ENCODE data around the gene GPX3.
A peak's percentile ranks its signal among the peaks of the same experiment; 100 is the strongest.

GPX3 gene

DNA sequence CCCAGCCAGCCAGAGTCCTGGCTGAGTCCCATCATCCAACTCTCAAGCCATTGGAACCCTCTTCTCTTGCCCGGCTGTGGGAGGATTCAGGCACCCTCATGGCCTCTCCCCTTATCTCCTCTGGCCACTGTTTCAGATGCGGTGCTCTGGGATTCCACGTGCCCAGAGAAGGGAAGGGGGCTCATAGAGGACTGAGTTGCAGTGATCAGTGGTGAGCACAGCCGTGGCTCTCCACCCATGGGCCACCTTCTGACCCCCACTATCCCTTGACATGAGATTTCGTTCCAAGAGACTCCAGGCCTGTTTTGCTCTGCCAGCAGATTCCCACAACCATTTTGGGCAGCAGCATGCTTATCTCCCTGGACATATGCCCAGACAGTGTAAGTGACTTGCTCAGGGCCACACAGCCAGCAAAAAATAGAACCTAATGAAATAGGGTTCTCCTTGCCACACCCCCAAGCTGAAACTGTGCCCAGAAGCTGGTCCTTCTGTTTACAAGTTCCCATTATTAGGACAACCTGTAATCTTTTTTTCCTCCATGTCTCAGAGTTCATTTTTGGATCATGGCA lies 2.7 kb downstream of the GPX3 start:
- H3K27ac Mint-ChIP-seq = no peak overlapping the region
- DNase-seq = no peak
- H3K4me3 Mint-ChIP-seq = no peak overlapping the region
- H3K9me3 Mint-ChIP-seq = no peaks in the 10 kb centered on the region
- peaks cover 37% of the 10 kb centered on the region for H3K36me3 Mint-ChIP-seq (ENCODE audit: low read depth)
- H3K27me3 Mint-ChIP-seq = peaks cover 12% of the 10 kb centered on the region
- H3K4me1 Mint-ChIP-seq (ENCODE audit: low read depth) = peaks cover 14% of the 10 kb centered on the region

- Mint-ChIP-seq H3K9me3 (no peaks in the 10 kb centered on the region), H3K27me3 (peaks cover 12% of the 10 kb centered on the region), H3K4me1 (ENCODE audit: low read depth) (peaks cover 14% of the 10 kb centered on the region), H3K27ac (peak overlapping the region; percentile 19), H3K4me3 (no peak overlapping the region), H3K36me3 (ENCODE audit: low read depth) (peaks cover 43% of the 10 kb centered on the region)
- DNase-seq = no peak
Observed at GRCh38 chr5:151023651-151024050, 3.3 kb downstream of the GPX3 start.

DNA sequence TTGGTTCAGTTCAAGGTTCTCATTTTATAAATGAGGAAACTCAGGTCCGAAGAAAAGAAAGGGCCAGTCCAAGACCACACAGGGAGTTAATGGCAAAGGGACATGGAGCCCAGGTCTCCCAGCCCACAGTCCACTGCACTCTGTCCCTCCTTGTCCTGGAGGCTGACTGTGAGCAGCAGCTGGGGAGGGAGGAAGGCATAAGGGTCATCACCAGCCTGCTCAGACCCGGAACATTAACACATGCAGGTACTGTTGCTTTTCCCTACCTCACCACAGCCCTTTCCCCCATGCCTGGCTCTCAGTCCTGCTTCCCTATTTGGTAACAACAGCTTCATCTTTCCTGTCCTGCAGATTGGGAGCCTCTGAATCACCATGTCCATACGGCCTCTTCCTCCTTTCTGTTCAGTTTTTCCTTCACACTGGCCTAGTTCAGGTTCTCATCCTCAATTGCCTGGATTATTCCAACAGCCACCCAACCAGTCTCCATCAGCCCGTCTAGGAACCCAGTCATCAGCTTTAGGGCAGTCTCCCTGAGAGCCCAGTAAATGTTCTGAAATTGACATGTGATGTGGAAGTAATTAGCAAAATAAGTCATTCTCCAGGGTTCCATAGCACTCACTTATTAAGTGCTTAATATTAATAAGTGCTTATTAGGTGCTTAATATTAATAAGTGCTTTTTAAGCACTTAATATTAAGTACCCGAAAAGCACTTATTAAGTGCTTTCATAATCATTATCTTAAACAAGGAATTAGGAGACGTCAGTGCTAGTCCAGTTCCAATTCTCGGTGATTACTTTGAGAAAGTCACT lies 4.3 kb downstream of the GPX3 start:
- H3K9me3 Mint-ChIP-seq = no peaks in the 10 kb centered on the region
- no peak for DNase-seq
- H3K27me3 Mint-ChIP-seq = peaks cover 12% of the 10 kb centered on the region
- no peak overlapping the region for H3K27ac Mint-ChIP-seq
- H3K4me3 Mint-ChIP-seq = no peak overlapping the region
- peaks cover 14% of the 10 kb centered on the region for H3K4me1 Mint-ChIP-seq (ENCODE audit: low read depth)
- H3K36me3 Mint-ChIP-seq (ENCODE audit: low read depth) = peaks cover 53% of the 10 kb centered on the region

DNA sequence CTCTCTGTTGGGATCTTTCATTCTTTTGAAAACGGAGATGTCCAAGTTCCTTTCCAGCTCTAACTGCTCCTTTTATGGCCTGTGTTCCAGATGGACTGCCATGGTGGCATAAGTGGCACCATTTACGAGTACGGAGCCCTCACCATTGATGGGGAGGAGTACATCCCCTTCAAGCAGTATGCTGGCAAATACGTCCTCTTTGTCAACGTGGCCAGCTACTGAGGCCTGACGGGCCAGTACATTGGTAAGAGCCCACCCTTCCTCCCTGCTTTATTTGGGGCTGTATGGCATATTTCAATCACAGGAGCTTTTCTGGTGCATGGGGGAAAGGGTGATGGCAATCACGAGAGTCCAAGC lies 4.8 kb downstream of the GPX3 start:
- no peak overlapping the region for H3K27ac Mint-ChIP-seq

DNA sequence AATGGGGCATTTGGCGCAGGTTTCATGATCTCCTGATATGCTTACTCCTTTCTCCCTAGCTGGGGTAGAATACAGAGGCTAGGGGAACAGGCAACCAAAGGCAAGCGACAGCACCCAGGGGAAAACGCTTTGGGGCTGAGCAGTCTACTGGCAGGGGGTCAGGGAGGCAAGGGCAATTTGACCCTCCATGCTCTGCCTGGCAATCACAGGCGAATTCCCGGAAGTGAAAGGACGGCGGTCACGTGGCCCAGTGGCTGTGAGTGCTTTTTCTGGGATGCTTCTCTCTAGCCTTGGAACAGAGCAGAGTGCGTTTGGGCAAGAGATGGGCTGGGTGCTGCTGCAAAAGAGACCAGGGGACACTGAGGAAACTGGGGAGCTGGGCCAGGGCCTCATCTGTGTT lies 5.7 kb downstream of the GPX3 start:
- Mint-ChIP-seq H3K27me3 (peaks cover 5% of the 10 kb centered on the region), H3K27ac (peak overlapping the region; percentile 18), H3K36me3 (ENCODE audit: low read depth) (peaks cover 67% of the 10 kb centered on the region), H3K9me3 (no peaks in the 10 kb centered on the region), H3K4me3 (no peak overlapping the region), H3K4me1 (ENCODE audit: low read depth) (peaks cover 7% of the 10 kb centered on the region)
- DNase-seq = no peak

More for the DNA sequence above, 4.8 kb downstream of the GPX3 start:
- Mint-ChIP-seq H3K4me3 (no peak overlapping the region), H3K36me3 (ENCODE audit: low read depth) (peaks cover 58% of the 10 kb centered on the region), H3K27me3 (peaks cover 10% of the 10 kb centered on the region), H3K4me1 (ENCODE audit: low read depth) (peaks cover 12% of the 10 kb centered on the region), H3K9me3 (no peaks in the 10 kb centered on the region)
- DNase-seq = no peak

GRCh38 chr5:151026679-151027078 lies 6.3 kb downstream of the GPX3 start:
- H3K36me3 Mint-ChIP-seq (ENCODE audit: low read depth) = peaks cover 73% of the 10 kb centered on the region
- H3K27ac Mint-ChIP-seq = peak overlapping the region; percentile 4
- peaks cover 4% of the 10 kb centered on the region for H3K4me1 Mint-ChIP-seq (ENCODE audit: low read depth)
- H3K27me3 Mint-ChIP-seq = peaks cover 4% of the 10 kb centered on the region
- no peak for DNase-seq
- no peaks in the 10 kb centered on the region for H3K9me3 Mint-ChIP-seq
- no peak overlapping the region for H3K4me3 Mint-ChIP-seq

GRCh38 chr5:151027961-151028479 lies 7.6 kb downstream of the GPX3 start:
- no peaks in the 10 kb centered on the region for H3K27me3 Mint-ChIP-seq
- H3K9me3 Mint-ChIP-seq = no peaks in the 10 kb centered on the region
- H3K36me3 Mint-ChIP-seq (ENCODE audit: low read depth) = peaks cover 83% of the 10 kb centered on the region

GRCh38 chr5:151028717-151029116 lies 8.3 kb downstream of the GPX3 start:
- H3K9me3 Mint-ChIP-seq = no peaks in the 10 kb centered on the region
- H3K4me1 Mint-ChIP-seq (ENCODE audit: low read depth) = no peaks in the 10 kb centered on the region
- no peak overlapping the region for H3K4me3 Mint-ChIP-seq
- H3K36me3 Mint-ChIP-seq (ENCODE audit: low read depth) = peaks cover 88% of the 10 kb centered on the region
- no peak overlapping the region for H3K27ac Mint-ChIP-seq
- DNase-seq = no peak
- H3K27me3 Mint-ChIP-seq = no peaks in the 10 kb centered on the region

More at GRCh38 chr5:151027961-151028479, 7.6 kb downstream of the GPX3 start:
- DNase-seq = no peak
- Mint-ChIP-seq H3K4me3 (no peak overlapping the region), H3K27ac (no peak overlapping the region), H3K4me1 (ENCODE audit: low read depth) (no peaks in the 10 kb centered on the region)

DNA sequence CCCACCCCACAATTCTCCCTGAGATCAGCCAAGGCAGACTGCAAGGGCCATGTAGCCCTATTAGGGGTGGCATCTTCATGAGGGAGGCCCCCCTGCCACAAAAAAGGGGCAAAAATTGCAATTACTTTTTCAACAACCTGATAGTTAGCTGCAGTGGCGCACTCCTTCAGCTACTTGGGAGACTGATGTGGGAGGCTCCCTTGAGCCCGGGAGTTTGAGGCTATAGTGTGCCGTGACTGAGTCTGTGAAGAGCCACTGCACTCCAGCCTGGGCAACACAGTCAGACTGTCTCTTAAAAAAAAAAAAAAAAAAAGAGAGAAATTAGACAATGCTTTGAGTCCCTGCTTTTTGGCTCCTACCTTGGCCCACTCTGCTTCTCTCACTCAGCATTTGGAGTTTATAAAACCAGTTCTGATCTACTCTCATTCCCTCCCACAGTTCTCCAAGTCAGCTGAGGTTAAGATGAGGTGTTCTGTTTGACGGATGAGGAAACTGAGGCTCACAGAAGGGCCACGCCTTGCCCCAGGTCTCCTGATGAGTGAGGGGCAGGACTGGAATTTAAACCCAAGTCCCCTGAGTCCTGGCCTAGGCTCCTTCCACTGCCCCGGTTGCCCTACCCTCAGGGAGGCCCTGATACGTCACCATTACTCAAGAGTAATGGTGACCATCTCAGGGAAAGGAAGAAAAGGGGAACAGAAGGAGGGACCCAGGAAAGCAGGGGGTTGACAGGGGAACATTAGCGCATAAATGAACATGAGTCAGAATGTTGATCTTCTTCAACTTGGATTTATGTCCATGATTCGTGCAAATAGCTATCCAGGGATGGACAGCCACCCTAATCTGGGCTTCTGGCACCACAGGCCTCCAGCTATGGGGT lies 9.0 kb downstream of the GPX3 start:
- Mint-ChIP-seq H3K27me3 (no peaks in the 10 kb centered on the region), H3K4me1 (ENCODE audit: low read depth) (no peaks in the 10 kb centered on the region), H3K27ac (peak overlapping the region; percentile 40), H3K4me3 (no peak overlapping the region), H3K36me3 (ENCODE audit: low read depth) (peaks cover 95% of the 10 kb centered on the region), H3K9me3 (no peaks in the 10 kb centered on the region)
- no peak for DNase-seq

DNA sequence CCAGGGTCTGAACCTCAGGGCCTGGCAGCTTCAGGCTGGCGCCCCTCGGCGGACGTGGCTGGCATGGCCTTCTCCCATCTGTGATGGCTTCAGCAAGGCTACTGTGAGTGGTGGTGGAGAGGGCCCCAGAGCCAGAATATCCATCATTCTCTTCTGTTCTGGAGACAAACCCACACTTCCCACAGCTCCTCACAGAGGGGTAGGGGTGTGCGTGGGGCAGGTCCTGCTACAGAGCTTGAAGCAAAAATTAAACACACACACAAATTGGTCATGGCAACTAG lies 9.6 kb downstream of the GPX3 start:
- Mint-ChIP-seq H3K4me1 (ENCODE audit: low read depth) (no peaks in the 10 kb centered on the region), H3K27me3 (no peaks in the 10 kb centered on the region), H3K4me3 (no peak overlapping the region), H3K36me3 (ENCODE audit: low read depth) (peaks cover 98% of the 10 kb centered on the region), H3K27ac (no peak overlapping the region), H3K9me3 (no peaks in the 10 kb centered on the region)
- no peak for DNase-seq

DNA sequence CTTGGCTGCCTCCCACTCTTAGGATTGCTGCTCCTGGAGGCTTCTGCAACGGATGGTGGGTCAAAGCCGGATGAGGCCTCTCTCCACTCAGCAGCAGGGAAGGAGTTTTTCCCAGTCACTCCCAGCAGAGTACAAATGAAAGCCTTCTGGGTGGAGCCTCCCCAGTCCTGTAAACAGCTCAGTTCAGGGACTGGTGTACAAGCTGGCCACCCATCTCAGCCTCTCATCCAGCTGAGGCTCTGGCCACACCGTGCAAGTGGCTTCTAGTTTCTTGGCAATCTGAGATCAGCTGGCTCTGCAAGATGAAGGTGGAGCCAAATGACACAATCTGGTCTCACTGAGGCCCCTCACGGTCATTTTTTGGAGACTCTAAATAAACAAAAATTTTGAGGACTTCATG lies 10.0 kb downstream of the GPX3 start:
- H3K4me1 Mint-ChIP-seq (ENCODE audit: low read depth) = no peaks in the 10 kb centered on the region
- peak overlapping the region; percentile 50 for H3K27ac Mint-ChIP-seq
- H3K9me3 Mint-ChIP-seq = no peaks in the 10 kb centered on the region
- no peaks in the 10 kb centered on the region for H3K27me3 Mint-ChIP-seq
- H3K36me3 Mint-ChIP-seq (ENCODE audit: low read depth) = peaks cover 98% of the 10 kb centered on the region
- no peak overlapping the region for H3K4me3 Mint-ChIP-seq
- DNase-seq = no peak

DNA sequence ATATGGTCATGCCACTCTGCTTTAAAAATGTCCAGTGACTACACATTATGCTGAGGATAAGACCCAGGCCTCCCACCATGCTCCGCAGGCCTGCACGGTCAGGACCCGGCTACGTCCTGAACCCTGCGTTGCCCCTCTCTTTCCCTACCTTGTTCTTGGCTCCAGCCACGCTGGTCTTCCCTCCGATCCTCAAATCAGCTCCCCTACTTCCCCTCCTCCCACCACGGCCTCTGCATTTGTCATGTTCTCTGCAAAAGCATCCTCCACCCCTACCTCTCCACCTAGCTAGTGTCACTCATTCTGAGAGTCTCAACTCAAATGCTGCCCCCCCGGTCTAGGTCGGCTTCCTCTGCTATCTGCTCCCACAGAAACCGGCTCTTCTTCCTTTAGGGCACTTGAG lies 11.2 kb downstream of the GPX3 start:
- H3K27me3 Mint-ChIP-seq = no peaks in the 10 kb centered on the region
- H3K4me1 Mint-ChIP-seq (ENCODE audit: low read depth) = no peaks in the 10 kb centered on the region
- H3K36me3 Mint-ChIP-seq (ENCODE audit: low read depth) = peaks cover 98% of the 10 kb centered on the region
- H3K27ac Mint-ChIP-seq = no peak overlapping the region
- H3K4me3 Mint-ChIP-seq = no peak overlapping the region
- no peaks in the 10 kb centered on the region for H3K9me3 Mint-ChIP-seq
- DNase-seq = no peak

GRCh38 chr5:151033217-151033934 lies 13.0 kb downstream of the GPX3 start:
- Mint-ChIP-seq H3K27ac (no peak overlapping the region), H3K36me3 (ENCODE audit: low read depth) (peaks cover 98% of the 10 kb centered on the region), H3K4me1 (ENCODE audit: low read depth) (peaks cover under 1% of the 10 kb centered on the region), H3K9me3 (no peaks in the 10 kb centered on the region), H3K27me3 (no peaks in the 10 kb centered on the region), H3K4me3 (no peak overlapping the region)
- no peak for DNase-seq
